A549 (cell line): ENCODE results near the gene GAN. TPM values are rescaled to one million over a fixed set of nuclear protein-coding genes. Genes with fewer than 3 reads are reported as not detected.
"Not testable (repeated sequence)": the region's sequence is repeated elsewhere in the genome, so short reads cannot be mapped to it uniquely, and the experiment has no call there.

Source experiments
- ATAC-seq, 2 experiments: fragments of 200-7000 bp in 1 of 2; fragments of >200 bp in 1 of 2; cut with Nextera tagmentation in 1 of 2; cut with Tn5 transposase in 1 of 2; 3 replicates each; pipeline versions ENCODE4 v1.8.0 to v1.9.1; 2018 to 2020; ENCODE audit warnings: mild to moderate bottlenecking in 1 of 2, moderate library complexity in 1 of 2
- CTCF ChIA-PET: fragments of 300-600 bp; sonication (Branson Sonifier 250); formaldehyde crosslinking; extraction: SDS; loops from one replicate; lab custom pipeline; 2021; ENCODE audit warnings: antibody characterized with exemption, inconsistent platforms; lab: Yijun Ruan, JAX
- POLR2A ChIA-PET: fragments of 350-600 bp; formaldehyde crosslinking; extraction: SDS; loops from one replicate; lab custom pipeline; 2021; ENCODE audit warnings: antibody characterized with exemption, inconsistent platforms; lab: Yijun Ruan, JAX
- DNase-seq, 2 experiments: peaks; one replicate each; pipeline versions ENCODE4 v3.0.0 to v3.0.0-alpha.2; 2011 to 2016; ENCODE audit warnings: low read depth in 1 of 2, low spot score in 1 of 2
- FAIRE-seq: peaks from 2 replicates; lab custom pipeline; 2011; peaks lifted over from hg19 to GRCh38; lab: Jason Lieb, UNC
- H3K27ac ChIP-seq, 2 experiments: fragments of >200 bp; sonication (Bioruptor Twin); formaldehyde crosslinking; 3 replicates each; pipeline ENCODE4 v1.5.1; 2016 to 2017
- H3K4me1 ChIP-seq: fragments of >200 bp; sonication (Bioruptor Twin); formaldehyde crosslinking; 3 replicates; pipeline ENCODE4 v1.6.1; 2016
- H3K4me2 ChIP-seq: fragments of >200 bp; sonication (Bioruptor Twin); formaldehyde crosslinking; 3 replicates; pipeline ENCODE4 v1.6.1; 2016
- H3K4me3 ChIP-seq: fragments of >200 bp; sonication (Bioruptor Twin); formaldehyde crosslinking; 3 replicates; pipeline ENCODE4 v1.5.1; 2016
- H3K9me3 ChIP-seq: fragments of >200 bp; sonication (Bioruptor Twin); formaldehyde crosslinking; 3 replicates; pipeline ENCODE4 v1.6.1; 2016
- BCL3 ChIP-seq: fragments of >200 bp; sonication (Bioruptor Twin); formaldehyde crosslinking; IDR thresholded peaks from 3 replicates; pipeline ENCODE4 v1.6.1; 2016
- CBX8 ChIP-seq: fragments of 200-600 bp; sonication (generic); IDR thresholded peaks from 2 replicates; pipeline ENCODE4 v1.6.1; 2016
- CEBPB ChIP-seq, 2 experiments: fragments of >200 bp in 1 of 2; sonication (Bioruptor Twin) in 1 of 2; formaldehyde crosslinking in 1 of 2; IDR thresholded peaks; 2 replicates each; pipeline ENCODE4 v1.6.1; 2012 to 2016
- CHD2 ChIP-seq: fragments of 150-350 bp; IDR thresholded peaks from 2 replicates; pipeline ENCODE4 v1.6.1; 2014; ENCODE audit warnings: low read length; ENCODE audit not compliant: partially characterized antibody
- E2F6 ChIP-seq: IDR thresholded peaks from 2 replicates; pipeline ENCODE4 v1.6.1; 2012; ENCODE audit warnings: low read depth, borderline replicate concordance
- EHMT2 ChIP-seq: fragments of 200-600 bp; sonication (generic); IDR thresholded peaks from 2 replicates; pipeline ENCODE4 v1.6.1; 2016; ENCODE audit warnings: antibody characterized with exemption, low read depth, mild to moderate bottlenecking, moderate library complexity
- ESRRA ChIP-seq: fragments of 150-350 bp; IDR thresholded peaks from 2 replicates; pipeline ENCODE4 v1.6.1; 2014; ENCODE audit warnings: mild to moderate bottlenecking, low read length, borderline replicate concordance
- FOSB ChIP-seq: fragments of 250-450 bp; sonication (Bioruptor Pico); IDR thresholded peaks from 2 replicates; pipeline ENCODE4 v1.5.0; 2020; ENCODE audit warnings: mild to moderate bottlenecking, moderate library complexity
- FOXS1 ChIP-seq: fragments of 250-450 bp; sonication (Bioruptor Pico); IDR thresholded peaks from 2 replicates; pipeline ENCODE4 v1.5.0; 2020; ENCODE audit warnings: mild to moderate bottlenecking, moderate library complexity
- HOXA7 ChIP-seq: fragments of 250-450 bp; sonication (Bioruptor Pico); IDR thresholded peaks from 2 replicates; pipeline ENCODE4 v1.5.0; 2020; ENCODE audit warnings: mild to moderate bottlenecking, moderate library complexity
- JUNB ChIP-seq: fragments of >200 bp; sonication (Bioruptor Twin); formaldehyde crosslinking; IDR thresholded peaks from 2 replicates; pipeline ENCODE4 v1.6.1; 2016
- KDM5A ChIP-seq: fragments of 200-600 bp; sonication (generic); IDR thresholded peaks from 2 replicates; pipeline ENCODE4 v1.6.1; 2016; ENCODE audit warnings: antibody characterized with exemption, mild to moderate bottlenecking
- MYC ChIP-seq: IDR thresholded peaks from 2 replicates; pipeline ENCODE4 v1.6.1; 2012; ENCODE audit warnings: mild to moderate bottlenecking, inconsistent platforms, low read length, improper control_type of control experiment, borderline replicate concordance
- NPAS2 ChIP-seq: fragments of 250-450 bp; sonication (Bioruptor Pico); IDR thresholded peaks from 2 replicates; pipeline ENCODE4 v1.8.0; 2022; ENCODE audit warnings: mild to moderate bottlenecking, moderate library complexity, borderline replicate concordance
- PBX3 ChIP-seq: IDR thresholded peaks from 2 replicates; pipeline ENCODE4 v1.6.1; 2012
- PHF8 ChIP-seq: fragments of 200-600 bp; sonication (generic); IDR thresholded peaks from 2 replicates; pipeline ENCODE4 v1.6.1; 2016; ENCODE audit warnings: low read depth, mild to moderate bottlenecking, antibody characterized with exemption, moderate library complexity, borderline replicate concordance
- POLR2AphosphoS2 ChIP-seq: conservative IDR thresholded peaks from 2 replicates; pipeline ENCODE4 v1.6.1; 2012; ENCODE audit warnings: low read length, improper control_type of control experiment, inconsistent platforms
- RARB ChIP-seq: fragments of 250-450 bp; sonication (Bioruptor Pico); IDR thresholded peaks from 2 replicates; pipeline ENCODE4 v1.8.0; 2021; ENCODE audit warnings: mild to moderate bottlenecking, moderate library complexity
- RFX5 ChIP-seq: fragments of 450-650 bp; IDR thresholded peaks from 2 replicates; pipeline ENCODE4 v1.7.1; 2014; ENCODE audit warnings: antibody characterized with exemption, mild to moderate bottlenecking, moderate library complexity
- RNF2 ChIP-seq: fragments of 200-600 bp; sonication (generic); IDR thresholded peaks from 2 replicates; pipeline ENCODE4 v1.6.1; 2016; ENCODE audit warnings: low read depth, mild to moderate bottlenecking, antibody characterized with exemption, moderate library complexity, borderline replicate concordance
- TFCP2L1 ChIP-seq: fragments of 250-450 bp; sonication (Bioruptor Pico); IDR thresholded peaks from 2 replicates; pipeline ENCODE4 v1.5.0; 2021; ENCODE audit warnings: mild to moderate bottlenecking
- TP53 ChIP-seq: fragments of 250-450 bp; sonication (Bioruptor Pico); IDR thresholded peaks from 2 replicates; pipeline ENCODE4 v1.5.0; 2021; ENCODE audit warnings: mild to moderate bottlenecking, moderate library complexity
- ZFP36 ChIP-seq: fragments of 450-650 bp; IDR thresholded peaks from 2 replicates; pipeline ENCODE4 v1.6.1; 2014; ENCODE audit warnings: borderline replicate concordance; ENCODE audit not compliant: partially characterized antibody
- ZSCAN20 ChIP-seq: fragments of 250-450 bp; sonication (Bioruptor Pico); IDR thresholded peaks from 2 replicates; pipeline ENCODE4 v1.8.0; 2022; ENCODE audit warnings: mild to moderate bottlenecking, moderate library complexity
- WGBS: methylation state at CpG from one replicate; pipeline ENCODE4 v1.1.6; 2017; ENCODE audit errors: missing lambda C conversion rate; 5-methylcytosine and 5-hydroxymethylcytosine counted together
- polyA plus RNA-seq, 4 experiments: library from polyadenylated mRNA; depleted of rRNA in 3 of 4; stranded (reverse); fragments of >200 nt; fragmentation: RNase III in 1 of 4; extraction: RNeasy Plus Mini Kit Qiagen cat#74134 plus additional on column Dnase treatment in 1 of 4; gene quantifications; 2 replicates in 3 of 4; 3 replicates in 1 of 4; pipeline ENCODE4 v1.2.3, GENCODE V29; 2011 to 2017
- TF ChIP-seq, protein P1 (sequence below): fragments of 200-600 bp; sonication (generic); IDR thresholded peaks from 2 replicates; pipeline ENCODE4 v1.6.1; 2016; ENCODE audit warnings: antibody characterized with exemption, mild to moderate bottlenecking, moderate library complexity

GAN gene
- polyA plus RNA-seq, 2 of the 4 experiments (the other 2 are of a cell fraction) = 2.8 to 8.1 TPM

GRCh38 chr16:81419806-81420205 lies 105.0 kb downstream of the GAN start (continued):
- no peak for TF ChIP-seq CEBPB (IDR thresholded peaks at IDR 0.05)
- TF ChIP-seq, all 56 proteins: peak for 0

- no peak for ATAC-seq
- Histone ChIP-seq H3K4me2 (no peak overlapping the region), H3K27ac (no peak overlapping the region; a peak in 1 of 6 replicates), H3K4me3 (no peak overlapping the region), H3K4me1 (0 out of 3 replicates have a peak, but pooled peaks cover 9% of the 10 kb centered on the region), H3K9me3 (peaks cover 11% of the 10 kb centered on the region)
- no peak for DNase-seq
- CTCF ChIA-PET = interaction anchor here (0.6 kb wide), 1 partner anchor 244 kb away, joined by 3 read pairs; no protein-coding TSS in a partner anchor
- TF ChIP-seq RARB (CRISPR knock-in tag) = no peak
- no peak for TF ChIP-seq BCL3
- no peak for TF ChIP-seq HOXA7 (CRISPR knock-in tag)
- TF ChIP-seq E2F6 = no peak
- no peak for TF ChIP-seq PHF8
- no peak for TF ChIP-seq POLR2AphosphoS2
- TF ChIP-seq ESRRA = no peak
- no peak for TF ChIP-seq TFCP2L1 (CRISPR knock-in tag)
- no peak for TF ChIP-seq JUNB
- no peak for TF ChIP-seq EHMT2
- TF ChIP-seq NPAS2 = no peak
- TF ChIP-seq RNF2 = no peak
- TF ChIP-seq MYC = no peak
- no peak for TF ChIP-seq CBX8
- no peak for TF ChIP-seq CEBPB (IDR thresholded peaks at IDR 0.05)
- no peak for FAIRE-seq
- WGBS = 60% methylated on average over 2 of the region's 2 CpGs
- POLR2A ChIA-PET = no interaction called here
These were observed 106.4 kb downstream of the GAN start for GRCh38 chr16:81421126-81421525.

- no peak overlapping the region for H3K4me2 ChIP-seq
- ChIA-PET POLR2A (no interaction called here), CTCF (interaction anchor here (0.6 kb wide), 1 partner anchor 243 kb away, joined by 3 read pairs; no protein-coding TSS in a partner anchor)
- no peak overlapping the region for H3K27ac ChIP-seq
- ATAC-seq (no peak), FAIRE-seq (no peak), DNase-seq (no peak)
- no peak for TF ChIP-seq RFX5
- TF ChIP-seq FOXS1 (CRISPR knock-in tag) = no peak
- TF ChIP-seq FOSB (CRISPR knock-in tag) = no peak
- no peak for TF ChIP-seq PBX3
- no peak for TF ChIP-seq ZSCAN20 (CRISPR knock-in tag)
- TF ChIP-seq CHD2 = no peak
- TF ChIP-seq TP53 (CRISPR knock-in tag) = no peak
- no peak for TF ChIP-seq ZFP36
- no peak for TF ChIP-seq JUNB
- TF ChIP-seq KDM5A = no peak
- TF ChIP-seq, protein P1, sequence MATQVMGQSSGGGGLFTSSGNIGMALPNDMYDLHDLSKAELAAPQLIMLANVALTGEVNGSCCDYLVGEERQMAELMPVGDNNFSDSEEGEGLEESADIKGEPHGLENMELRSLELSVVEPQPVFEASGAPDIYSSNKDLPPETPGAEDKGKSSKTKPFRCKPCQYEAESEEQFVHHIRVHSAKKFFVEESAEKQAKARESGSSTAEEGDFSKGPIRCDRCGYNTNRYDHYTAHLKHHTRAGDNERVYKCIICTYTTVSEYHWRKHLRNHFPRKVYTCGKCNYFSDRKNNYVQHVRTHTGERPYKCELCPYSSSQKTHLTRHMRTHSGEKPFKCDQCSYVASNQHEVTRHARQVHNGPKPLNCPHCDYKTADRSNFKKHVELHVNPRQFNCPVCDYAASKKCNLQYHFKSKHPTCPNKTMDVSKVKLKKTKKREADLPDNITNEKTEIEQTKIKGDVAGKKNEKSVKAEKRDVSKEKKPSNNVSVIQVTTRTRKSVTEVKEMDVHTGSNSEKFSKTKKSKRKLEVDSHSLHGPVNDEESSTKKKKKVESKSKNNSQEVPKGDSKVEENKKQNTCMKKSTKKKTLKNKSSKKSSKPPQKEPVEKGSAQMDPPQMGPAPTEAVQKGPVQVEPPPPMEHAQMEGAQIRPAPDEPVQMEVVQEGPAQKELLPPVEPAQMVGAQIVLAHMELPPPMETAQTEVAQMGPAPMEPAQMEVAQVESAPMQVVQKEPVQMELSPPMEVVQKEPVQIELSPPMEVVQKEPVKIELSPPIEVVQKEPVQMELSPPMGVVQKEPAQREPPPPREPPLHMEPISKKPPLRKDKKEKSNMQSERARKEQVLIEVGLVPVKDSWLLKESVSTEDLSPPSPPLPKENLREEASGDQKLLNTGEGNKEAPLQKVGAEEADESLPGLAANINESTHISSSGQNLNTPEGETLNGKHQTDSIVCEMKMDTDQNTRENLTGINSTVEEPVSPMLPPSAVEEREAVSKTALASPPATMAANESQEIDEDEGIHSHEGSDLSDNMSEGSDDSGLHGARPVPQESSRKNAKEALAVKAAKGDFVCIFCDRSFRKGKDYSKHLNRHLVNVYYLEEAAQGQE = no peak
- no peak for TF ChIP-seq HOXA7 (CRISPR knock-in tag)
- no peak for TF ChIP-seq EHMT2
- no peak for TF ChIP-seq CEBPB (IDR thresholded peaks at IDR 0.05)
- peaks cover 11% of the 10 kb centered on the region for H3K9me3 ChIP-seq
- H3K4me1 ChIP-seq = 0 out of 3 replicates have a peak, but pooled peaks cover 9% of the 10 kb centered on the region
- WGBS = 83% methylated on average over 11 of the region's 11 CpGs
- H3K4me3 ChIP-seq = no peak overlapping the region
These were observed 106.8 kb downstream of the GAN start for GRCh38 chr16:81421536-81421935.

DNA sequence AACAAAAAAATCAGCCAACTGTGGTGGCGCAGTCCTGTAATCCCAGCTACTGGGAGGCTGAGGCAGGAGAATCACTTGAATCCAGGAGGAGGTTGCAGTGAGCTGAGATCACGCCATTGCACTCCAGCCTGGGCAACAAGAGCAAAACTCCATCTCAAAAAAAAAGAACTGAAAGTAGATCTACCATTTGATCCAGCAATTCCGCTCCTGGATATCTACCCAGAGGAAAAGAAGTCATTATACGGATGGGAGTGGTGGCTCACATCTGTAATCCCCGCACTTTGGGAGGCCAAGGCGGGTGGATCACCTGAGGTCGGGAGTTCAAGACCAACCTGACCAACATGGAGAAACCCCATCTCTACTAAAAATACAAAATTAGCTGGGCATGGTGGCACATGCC lies 107.4 kb downstream of the GAN start:
- FAIRE-seq, ATAC-seq, DNase-seq, H3K27ac ChIP-seq, H3K4me2 ChIP-seq, H3K4me1 ChIP-seq, H3K4me3 ChIP-seq, POLR2A ChIA-PET: not testable (repeated sequence)
- H3K9me3 ChIP-seq = peaks cover 11% of the 10 kb centered on the region
- WGBS = 67% methylated on average over 7 of the region's 7 CpGs
- CTCF ChIA-PET = interaction anchor here (1.3 kb wide), 1 partner anchor 19 kb away, joined by 3 read pairs; no protein-coding TSS in a partner anchor
